Activated CD8-positive, alpha-beta T cell treated with anti-CD3 and anti-CD28 coated beads for 36 hours (primary cell): Measurements from ENCODE around the gene CAPSL. TPM values are rescaled to one million over a fixed set of nuclear protein-coding genes. Genes with fewer than 3 reads are reported as not detected.
A peak's percentile ranks its signal among the peaks of the same experiment; 100 is the strongest.

Experiments used
- ATAC-seq: fragments of 200-7000 bp; cut with Tn5 transposase; one replicate; pipeline ENCODE4 v1.10.0; 2021; ENCODE audit warnings: mild to moderate bottlenecking, moderate library complexity
- CTCF ChIA-PET: fragments of 350-600 bp; sonication (Branson Sonifier 250); formaldehyde crosslinking; loops from one replicate; lab custom pipeline; 2021; ENCODE audit warnings: antibody characterized with exemption; lab: Charles Lee
- POLR2A ChIA-PET: fragments of 350-600 bp; sonication (Branson Sonifier 250); formaldehyde crosslinking; loops from one replicate; lab custom pipeline; 2021; ENCODE audit warnings: antibody characterized with exemption; lab: Charles Lee
- DNase-seq: peaks from one replicate; pipeline ENCODE4 v3.0.0-alpha.2; 2020
- H3K27ac Mint-ChIP-seq: one replicate; pipeline ENCODE4 v1.8.0; 2021; ENCODE audit warnings: mild to moderate bottlenecking, mixed read lengths
- H3K27me3 Mint-ChIP-seq: one replicate; pipeline ENCODE4 v1.8.0; 2021; ENCODE audit warnings: mixed read lengths
- H3K36me3 Mint-ChIP-seq: one replicate; pipeline ENCODE4 v1.8.0; 2021; ENCODE audit warnings: low read depth, mixed read lengths
- H3K4me1 Mint-ChIP-seq: one replicate; pipeline ENCODE4 v1.8.0; 2021; ENCODE audit warnings: low read depth, mixed read lengths
- H3K4me3 Mint-ChIP-seq: one replicate; pipeline ENCODE4 v1.8.0; 2021; ENCODE audit warnings: mild to moderate bottlenecking, moderate library complexity, mixed read lengths
- H3K9me3 Mint-ChIP-seq: one replicate; pipeline ENCODE4 v1.8.0; 2021; ENCODE audit warnings: mixed read lengths
- intact Hi-C: fragments of 100-400 bp; cut with micrococcal nuclease; formaldehyde crosslinking; loops from one replicate; pipeline ENCODE4 v1.10.0; 2022
- total RNA-seq, 2 experiments: library from RNA; stranded (reverse); gene quantifications; one replicate each; pipeline ENCODE4 v1.2.3, GENCODE V29; 2021
- TF ChIP-seq, protein P1 (sequence below): fragments of 200-600 bp; IDR thresholded peaks from one replicate; pipeline ENCODE4 v1.8.0; 2022; ENCODE audit warnings: antibody characterized with exemption, mild to moderate bottlenecking

CAPSL gene
- total RNA-seq, 2 experiments from 2014 or later: 0.43 to 0.56 TPM

DNA sequence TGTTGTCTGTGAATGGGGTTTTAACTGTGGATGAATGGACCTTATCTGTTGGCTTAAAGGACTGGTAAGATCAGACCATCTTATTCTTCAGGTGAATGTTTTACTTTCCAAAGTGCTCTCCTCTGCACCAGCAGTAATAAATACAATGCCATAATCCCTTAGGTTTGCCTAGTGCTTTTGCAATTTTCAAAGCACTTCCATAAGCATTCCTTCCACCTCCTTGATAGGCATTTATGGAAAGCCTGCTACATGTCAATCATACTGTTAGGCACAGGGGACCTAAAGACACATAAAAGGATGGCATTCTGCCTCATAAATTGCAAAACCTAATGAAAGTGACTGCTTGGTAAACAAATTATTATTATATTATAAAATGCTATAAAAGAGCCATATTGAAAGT lies 60.3 kb downstream of the CAPSL start:
- DNase-seq (no peak), ATAC-seq (no peak)
- no peaks in the 10 kb centered on the region for H3K27me3 Mint-ChIP-seq
- TF ChIP-seq, protein P1, sequence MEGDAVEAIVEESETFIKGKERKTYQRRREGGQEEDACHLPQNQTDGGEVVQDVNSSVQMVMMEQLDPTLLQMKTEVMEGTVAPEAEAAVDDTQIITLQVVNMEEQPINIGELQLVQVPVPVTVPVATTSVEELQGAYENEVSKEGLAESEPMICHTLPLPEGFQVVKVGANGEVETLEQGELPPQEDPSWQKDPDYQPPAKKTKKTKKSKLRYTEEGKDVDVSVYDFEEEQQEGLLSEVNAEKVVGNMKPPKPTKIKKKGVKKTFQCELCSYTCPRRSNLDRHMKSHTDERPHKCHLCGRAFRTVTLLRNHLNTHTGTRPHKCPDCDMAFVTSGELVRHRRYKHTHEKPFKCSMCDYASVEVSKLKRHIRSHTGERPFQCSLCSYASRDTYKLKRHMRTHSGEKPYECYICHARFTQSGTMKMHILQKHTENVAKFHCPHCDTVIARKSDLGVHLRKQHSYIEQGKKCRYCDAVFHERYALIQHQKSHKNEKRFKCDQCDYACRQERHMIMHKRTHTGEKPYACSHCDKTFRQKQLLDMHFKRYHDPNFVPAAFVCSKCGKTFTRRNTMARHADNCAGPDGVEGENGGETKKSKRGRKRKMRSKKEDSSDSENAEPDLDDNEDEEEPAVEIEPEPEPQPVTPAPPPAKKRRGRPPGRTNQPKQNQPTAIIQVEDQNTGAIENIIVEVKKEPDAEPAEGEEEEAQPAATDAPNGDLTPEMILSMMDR: no peak
- intact Hi-C loops: no loop called here
- H3K4me3 Mint-ChIP-seq: no peak overlapping the region
- H3K36me3 Mint-ChIP-seq: peaks cover 74% of the 10 kb centered on the region
- peak overlapping the region; percentile 78 for H3K27ac Mint-ChIP-seq
- H3K4me1 Mint-ChIP-seq: peaks cover 87% of the 10 kb centered on the region
- POLR2A ChIA-PET: interaction anchor here (5.1 kb wide), 1 partner anchor 20 kb away, joined by 14 read pairs; no protein-coding TSS in a partner anchor
- CTCF ChIA-PET: no interaction called here
- H3K9me3 Mint-ChIP-seq: peaks cover 2% of the 10 kb centered on the region

DNA sequence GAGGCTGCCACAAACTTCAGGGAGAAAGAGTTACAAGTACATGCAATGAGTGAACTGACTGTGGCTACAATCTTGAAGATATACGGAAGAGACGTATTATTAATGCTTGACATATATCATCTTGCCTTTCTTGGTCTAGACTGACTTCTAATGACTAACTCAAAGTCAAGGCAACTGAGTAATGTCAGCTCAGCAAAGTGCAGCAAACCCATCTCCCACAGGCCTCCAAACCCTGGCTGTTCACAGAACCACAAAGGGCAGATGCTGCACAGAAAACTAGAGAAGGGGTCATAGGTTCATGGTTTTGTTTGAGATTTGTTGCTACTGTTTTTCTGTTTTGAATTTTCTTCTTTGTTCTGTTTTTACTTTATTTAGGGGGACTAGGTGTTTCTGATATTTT lies 60.8 kb downstream of the CAPSL start:
- Mint-ChIP-seq H3K27me3 (no peaks in the 10 kb centered on the region), H3K27ac (peak overlapping the region; percentile 78), H3K4me3 (no peak overlapping the region), H3K4me1 (peaks cover 85% of the 10 kb centered on the region), H3K36me3 (peaks cover 75% of the 10 kb centered on the region), H3K9me3 (no peaks in the 10 kb centered on the region)
- TF ChIP-seq, protein P1: no peak
- CTCF ChIA-PET: no interaction called here
- intact Hi-C loops: no loop called here
- POLR2A ChIA-PET: no interaction called here
- ATAC-seq (peak; percentile 60), DNase-seq (peak; percentile 59)

DNA sequence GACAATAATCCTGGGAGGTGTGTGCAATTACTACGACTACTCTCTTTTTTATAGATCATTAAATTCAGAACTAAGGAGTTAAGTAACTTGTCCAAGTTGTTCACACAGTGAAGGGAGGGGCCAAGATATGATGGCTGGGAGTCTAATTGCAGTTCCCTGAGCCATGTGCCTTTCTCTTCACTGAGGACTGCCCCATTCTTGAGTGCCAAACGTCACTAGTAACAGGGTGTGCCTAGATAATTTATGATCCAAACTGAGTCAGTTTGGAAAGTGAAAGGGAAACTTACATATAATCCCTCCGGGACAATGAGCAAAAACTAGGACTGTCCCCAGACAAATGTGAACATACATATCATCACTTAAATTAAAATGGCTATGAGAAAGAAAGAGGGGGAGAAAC lies 61.5 kb downstream of the CAPSL start:
- TF ChIP-seq, protein P1: no peak
- Mint-ChIP-seq H3K27ac (peak overlapping the region; percentile 78), H3K9me3 (peaks cover under 1% of the 10 kb centered on the region), H3K4me3 (no peak overlapping the region), H3K36me3 (peaks cover 75% of the 10 kb centered on the region), H3K27me3 (no peaks in the 10 kb centered on the region), H3K4me1 (peaks cover 80% of the 10 kb centered on the region)
- POLR2A ChIA-PET: no interaction called here
- DNase-seq (no peak), ATAC-seq (peak; percentile 45)
- intact Hi-C loops: no loop called here
- CTCF ChIA-PET: no interaction called here

DNA sequence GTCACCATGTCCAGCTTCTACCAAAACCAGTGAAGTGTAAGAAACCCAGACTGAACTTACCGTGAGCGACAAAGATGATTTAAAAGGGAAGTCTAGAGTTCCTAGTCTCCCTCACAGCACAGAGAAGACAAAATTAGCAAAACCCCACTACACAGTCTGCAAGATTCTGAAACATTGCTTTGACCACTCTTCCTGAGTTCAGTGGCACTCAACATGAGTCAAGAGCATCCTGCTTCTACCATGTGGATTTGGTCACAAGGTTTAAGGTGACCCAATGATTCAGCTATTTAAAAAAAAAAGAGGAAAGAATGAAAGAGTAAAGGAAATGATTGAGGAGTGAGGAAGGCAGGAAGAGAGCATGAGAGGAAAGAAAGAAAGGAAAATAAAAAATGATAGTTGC lies 62.0 kb downstream of the CAPSL start:
- CTCF ChIA-PET: interaction anchor here (1.3 to 2.5 kb wide), 3 partner anchors 14 to 50 kb away, joined by 4 to 11 read pairs (median 4); no protein-coding TSS in a partner anchor

DNA sequence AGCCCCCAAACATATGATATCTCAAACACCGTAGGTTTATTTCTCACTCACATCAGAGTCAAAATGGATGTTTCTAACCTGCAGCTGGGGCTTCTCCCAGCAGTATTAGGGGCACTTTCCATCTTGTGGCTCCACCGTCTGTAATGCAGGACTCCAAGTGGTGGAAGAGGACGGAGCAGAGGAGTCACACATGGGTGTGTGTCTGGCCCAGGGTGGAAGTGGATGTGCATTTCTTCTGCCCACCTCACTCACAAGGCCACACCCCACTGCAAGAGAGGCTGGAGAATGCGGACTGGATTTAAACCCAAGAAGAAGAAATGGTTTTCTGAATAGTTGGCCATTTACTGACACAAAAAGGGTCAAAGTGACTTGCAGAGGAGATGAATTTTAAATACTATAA lies 67.8 kb downstream of the CAPSL start:
- CTCF ChIA-PET: interaction anchor here (1.1 to 2.7 kb wide), 2 partner anchors 11 to 219 kb away, joined by 3 to 9 read pairs; no protein-coding TSS in a partner anchor
- ATAC-seq: no peak
- no peaks in the 10 kb centered on the region for H3K27me3 Mint-ChIP-seq

More for the DNA sequence above, 62.0 kb downstream of the CAPSL start:
- Mint-ChIP-seq H3K9me3 (peaks cover 4% of the 10 kb centered on the region), H3K4me1 (peaks cover 83% of the 10 kb centered on the region), H3K27me3 (no peaks in the 10 kb centered on the region), H3K27ac (peak overlapping the region; percentile 78), H3K4me3 (no peak overlapping the region), H3K36me3 (peaks cover 80% of the 10 kb centered on the region)
- intact Hi-C loops: no loop called here
- POLR2A ChIA-PET: interaction anchor here (0.9 to 1.4 kb wide), 3 partner anchors 13 to 48 kb away, joined by 3 to 4 read pairs (median 3); no protein-coding TSS in a partner anchor
- TF ChIP-seq, protein P1: no peak
- no peak for DNase-seq
- ATAC-seq: peak; percentile 28

More for the DNA sequence above, 67.8 kb downstream of the CAPSL start:
- H3K27ac Mint-ChIP-seq: peak overlapping the region; percentile 71
- H3K4me3 Mint-ChIP-seq: no peak overlapping the region
- POLR2A ChIA-PET: interaction anchor here (1.6 to 2.8 kb wide), 4 partner anchors 8 to 16 kb away, joined by 5 to 27 read pairs (median 8); partner anchors contain the start of gene IL7R
- peaks cover 11% of the 10 kb centered on the region for H3K9me3 Mint-ChIP-seq
- no peak for DNase-seq
- peaks cover 90% of the 10 kb centered on the region for H3K36me3 Mint-ChIP-seq
- intact Hi-C loops: no loop called here
- H3K4me1 Mint-ChIP-seq: peaks cover 81% of the 10 kb centered on the region
- TF ChIP-seq, protein P1: no peak
